C4-2B (cell line): Measurements from ENCODE around the gene SLC25A21.

Source experiments
- ZFX ChIP-seq: fragments of 450-650 bp; IDR thresholded peaks from 2 replicates; pipeline ENCODE4 v1.6.1; 2017
- TF ChIP-seq, protein P1 (sequence below): fragments of 450-650 bp; conservative IDR thresholded peaks from 2 replicates; pipeline ENCODE4 v1.5.1; 2017; ENCODE audit warnings: mild to moderate bottlenecking

DNA sequence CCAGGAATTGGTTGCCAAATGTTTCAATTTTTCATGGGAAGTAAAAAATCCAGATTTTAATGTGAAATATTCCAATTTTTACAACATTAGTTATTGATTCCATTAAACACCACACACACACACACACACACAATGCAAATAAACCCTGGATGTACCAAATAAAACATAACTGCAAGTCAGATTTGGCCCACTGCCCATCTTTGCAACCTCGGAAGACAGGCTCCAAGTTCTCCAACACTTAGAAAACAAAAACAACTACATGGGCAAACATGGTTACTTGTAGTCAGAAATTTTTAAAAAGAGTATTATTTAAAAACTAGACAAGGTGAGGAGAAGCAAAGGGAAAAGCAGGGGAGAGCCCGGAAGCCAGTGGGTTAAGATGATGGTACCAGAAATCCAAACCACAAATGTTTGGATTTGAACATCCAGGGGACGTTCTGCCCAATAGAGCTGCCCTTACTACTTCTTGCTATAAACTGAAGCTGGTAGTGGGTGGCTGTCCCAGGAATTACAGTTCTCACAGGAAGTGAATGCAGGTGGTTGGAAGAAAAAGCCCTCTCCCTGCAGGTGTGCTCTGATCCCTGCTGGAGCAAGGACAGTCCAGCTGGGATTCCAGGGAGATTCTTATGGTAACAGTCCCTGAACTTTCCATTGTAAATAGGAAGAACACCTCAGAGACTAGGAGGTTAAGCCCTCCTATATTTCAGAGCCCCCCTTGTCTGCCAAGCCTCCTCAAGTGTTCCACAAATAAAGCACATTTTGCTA lies 111.7 kb downstream of the SLC25A21 start:
- TF ChIP-seq, protein P1, sequence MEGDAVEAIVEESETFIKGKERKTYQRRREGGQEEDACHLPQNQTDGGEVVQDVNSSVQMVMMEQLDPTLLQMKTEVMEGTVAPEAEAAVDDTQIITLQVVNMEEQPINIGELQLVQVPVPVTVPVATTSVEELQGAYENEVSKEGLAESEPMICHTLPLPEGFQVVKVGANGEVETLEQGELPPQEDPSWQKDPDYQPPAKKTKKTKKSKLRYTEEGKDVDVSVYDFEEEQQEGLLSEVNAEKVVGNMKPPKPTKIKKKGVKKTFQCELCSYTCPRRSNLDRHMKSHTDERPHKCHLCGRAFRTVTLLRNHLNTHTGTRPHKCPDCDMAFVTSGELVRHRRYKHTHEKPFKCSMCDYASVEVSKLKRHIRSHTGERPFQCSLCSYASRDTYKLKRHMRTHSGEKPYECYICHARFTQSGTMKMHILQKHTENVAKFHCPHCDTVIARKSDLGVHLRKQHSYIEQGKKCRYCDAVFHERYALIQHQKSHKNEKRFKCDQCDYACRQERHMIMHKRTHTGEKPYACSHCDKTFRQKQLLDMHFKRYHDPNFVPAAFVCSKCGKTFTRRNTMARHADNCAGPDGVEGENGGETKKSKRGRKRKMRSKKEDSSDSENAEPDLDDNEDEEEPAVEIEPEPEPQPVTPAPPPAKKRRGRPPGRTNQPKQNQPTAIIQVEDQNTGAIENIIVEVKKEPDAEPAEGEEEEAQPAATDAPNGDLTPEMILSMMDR = no peak
- no peak for TF ChIP-seq ZFX
